H1 (cell line): ENCODE results near the gene GARS1. TPM values are rescaled to one million over a fixed set of nuclear protein-coding genes. Genes with fewer than 3 reads are reported as not detected.

ENCODE experiments used
- ASH2L ChIP-seq: fragments of 200-600, 300-600 bp; sonication (generic); IDR thresholded peaks from one replicate; pipeline ENCODE4 v1.7.1; 2017; ENCODE audit warnings: low read length
- BCL11A ChIP-seq, 2 experiments: IDR thresholded peaks; one replicate each; pipeline ENCODE4 v1.6.1; 2011; ENCODE audit warnings: low read depth in 2 of 2, low read length in 2 of 2, mild to moderate bottlenecking in 2 of 2
- CHD1 ChIP-seq: IDR thresholded peaks from 2 replicates; pipeline ENCODE4 v1.6.1; 2012; ENCODE audit warnings: low read depth, low read length, improper control_type of control experiment
- CHD2 ChIP-seq: IDR thresholded peaks from 2 replicates; pipeline ENCODE4 v1.6.1; 2012; ENCODE audit warnings: low read length, improper control_type of control experiment
- CTBP2 ChIP-seq: IDR thresholded peaks from 2 replicates; pipeline ENCODE4 v1.7.0; 2011; ENCODE audit warnings: borderline replicate concordance, mild to moderate bottlenecking, moderate library complexity, mixed read lengths, low read length; ENCODE audit not compliant: insufficient read depth, insufficient read length
- E2F6 ChIP-seq: IDR thresholded peaks from 2 replicates; pipeline ENCODE4 v1.6.1; 2012; ENCODE audit warnings: inconsistent platforms
- FOSL1 ChIP-seq: IDR thresholded peaks from 2 replicates; pipeline ENCODE4 v1.6.1; 2011; ENCODE audit warnings: mild to moderate bottlenecking, low read depth, low read length, moderate library complexity; ENCODE audit not compliant: insufficient read depth
- GTF2F1 ChIP-seq: IDR thresholded peaks from 2 replicates; pipeline ENCODE4 v1.6.1; 2012; ENCODE audit warnings: low read depth, low read length, improper control_type of control experiment, borderline replicate concordance
- HDAC6 ChIP-seq: IDR thresholded peaks from one replicate; pipeline ENCODE4 v1.7.1; 2012; ENCODE audit warnings: low read depth, mild to moderate bottlenecking, inconsistent platforms, low read length, moderate library complexity
- MAX ChIP-seq: IDR thresholded peaks from 2 replicates; pipeline ENCODE4 v1.6.1; 2012; ENCODE audit warnings: inconsistent platforms
- NANOG ChIP-seq: IDR thresholded peaks from 2 replicates; pipeline ENCODE4 v1.6.1; 2011; ENCODE audit warnings: low read length, low read depth, mild to moderate bottlenecking, inconsistent platforms; ENCODE audit not compliant: insufficient read depth, poor library complexity, severe bottlenecking
- RAD21 ChIP-seq, 2 experiments: IDR thresholded peaks in 1 of 2; conservative IDR thresholded peaks in 1 of 2; 2 replicates each; pipeline ENCODE4 v1.6.1; 2011; ENCODE audit warnings: low read depth in 2 of 2, low read length in 2 of 2, improper control_type of control experiment in 1 of 2, inconsistent platforms in 1 of 2, mild to moderate bottlenecking in 1 of 2, moderate library complexity in 1 of 2
- SIN3A ChIP-seq, 2 experiments: IDR thresholded peaks in 1 of 2; conservative IDR thresholded peaks in 1 of 2; 2 replicates each; pipeline ENCODE4 v1.6.1; 2011 to 2012; ENCODE audit warnings: low read length in 2 of 2, improper control_type of control experiment in 1 of 2, low read depth in 1 of 2, mild to moderate bottlenecking in 1 of 2
- SIRT6 ChIP-seq: IDR thresholded peaks from one replicate; pipeline ENCODE4 v1.7.1; 2012; ENCODE audit warnings: low read length, inconsistent platforms
- SRF ChIP-seq: IDR thresholded peaks from 2 replicates; pipeline ENCODE4 v1.6.1; 2011; ENCODE audit warnings: mild to moderate bottlenecking, low read depth, low read length, moderate library complexity
- SUZ12 ChIP-seq: fragments of 200-600 bp; sonication (generic); IDR thresholded peaks from 2 replicates; pipeline ENCODE4 v1.6.1; 2012; ENCODE audit warnings: mild to moderate bottlenecking, inconsistent platforms, low read length, moderate library complexity, mixed read lengths
- TEAD4 ChIP-seq: IDR thresholded peaks from 2 replicates; pipeline ENCODE4 v1.6.1; 2012; ENCODE audit warnings: low read depth, low read length, inconsistent platforms, mixed read lengths
- USF2 ChIP-seq: IDR thresholded peaks from 2 replicates; pipeline ENCODE4 v1.6.1; 2011; ENCODE audit warnings: low read length, improper control_type of control experiment
- YY1 ChIP-seq: IDR thresholded peaks from 2 replicates; pipeline ENCODE4 v1.6.1; 2011; ENCODE audit warnings: low read depth, mild to moderate bottlenecking, low read length
- ZNF274 ChIP-seq: IDR thresholded peaks from 2 replicates; pipeline ENCODE4 v1.7.0; 2012; ENCODE audit warnings: low read length, borderline replicate concordance; ENCODE audit errors: extremely low read depth
- polyA plus RNA-seq, 7 experiments: library from polyadenylated mRNA; depleted of rRNA in 3 of 7; stranded (reverse) in 5 of 7; unstranded in 2 of 7; fragments of >200 nt in 5 of 7; fragments of 200-250 nt in 2 of 7; gene quantifications; 1 replicate in 5 of 7; 2 replicates in 1 of 7; 4 replicates in 1 of 7; pipeline versions ENCODE4 v1.2.1 to v1.2.3, GENCODE V29; 2011 to 2013; ENCODE audit warnings: missing spikeins in 2 of 7, mixed read lengths in 2 of 7
- total RNA-seq: library from RNA; stranded (reverse); fragmentation: NEBNext Ultra II Directional; extraction: Animal tissue kit (Norgen Biotek cat#: 25700); gene quantifications from 2 replicates; pipeline ENCODE4 v1.2.1, GENCODE V29; 2021
- TF ChIP-seq, protein P1 (sequence below): IDR thresholded peaks from 2 replicates; pipeline ENCODE4 v1.6.1; 2011; ENCODE audit warnings: low read depth, mild to moderate bottlenecking, low read length; ENCODE audit not compliant: insufficient read depth

GARS1 gene
- total and polyA plus RNA-seq, 2 of the 8 experiments (the other 6 are each of a cell fraction or from before 2014, with no cell fraction given): 270 to 476 TPM

GRCh38 chr7:30682212-30683083 is 87.8 kb downstream of the GARS1 start, which contains the start of gene CRHR2 (continued):
- TF ChIP-seq ZNF274 (no peak), SUZ12 (no peak; the same call in 1 of the 2 replicates), HDAC6 (no peak), USF2 (no peak), CHD1 (no peak), NANOG (no peak), GTF2F1 (no peak), SIN3A (conservative IDR thresholded peaks at IDR 0.05 in 1 of 2, IDR thresholded peaks at IDR 0.05 in 1 of 2; ENCODE audit: low read depth in 1 of 2, low read length in 2 of 2) (no peak), E2F6 (peak; percentile 91), YY1 (peak; percentile 65), TEAD4 (no peak), FOSL1 (no peak), MAX (peak; percentile 96), RAD21 (IDR thresholded peaks at IDR 0.05 in 1 of 2, conservative IDR thresholded peaks at IDR 0.05 in 1 of 2; ENCODE audit: low read depth in 2 of 2, low read length in 2 of 2) (peak; percentile 38 to 50; a peak in 3 of 4 replicates), SRF (no peak), CHD2 (no peak), BCL11A (IDR thresholded peaks at IDR 0.05; ENCODE audit: low read depth in 2 of 2, low read length in 2 of 2) (no peak), SIRT6 (no peak), CTBP2 (no peak), ASH2L (peak; percentile 54)
- TF ChIP-seq, protein P1, sequence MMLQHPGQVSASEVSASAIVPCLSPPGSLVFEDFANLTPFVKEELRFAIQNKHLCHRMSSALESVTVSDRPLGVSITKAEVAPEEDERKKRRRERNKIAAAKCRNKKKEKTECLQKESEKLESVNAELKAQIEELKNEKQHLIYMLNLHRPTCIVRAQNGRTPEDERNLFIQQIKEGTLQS: no peak
